DMS153 (cell line): ENCODE data around the gene PACS1.
"Not testable (repeated sequence)": the region's sequence is repeated elsewhere in the genome, so short reads cannot be mapped to it uniquely, and the experiment has no call there.

Experiments
- DNase-seq: peaks from one replicate; lab custom pipeline; 2025; lab: John Stamatoyannopoulos, UW

PACS1 gene

DNA sequence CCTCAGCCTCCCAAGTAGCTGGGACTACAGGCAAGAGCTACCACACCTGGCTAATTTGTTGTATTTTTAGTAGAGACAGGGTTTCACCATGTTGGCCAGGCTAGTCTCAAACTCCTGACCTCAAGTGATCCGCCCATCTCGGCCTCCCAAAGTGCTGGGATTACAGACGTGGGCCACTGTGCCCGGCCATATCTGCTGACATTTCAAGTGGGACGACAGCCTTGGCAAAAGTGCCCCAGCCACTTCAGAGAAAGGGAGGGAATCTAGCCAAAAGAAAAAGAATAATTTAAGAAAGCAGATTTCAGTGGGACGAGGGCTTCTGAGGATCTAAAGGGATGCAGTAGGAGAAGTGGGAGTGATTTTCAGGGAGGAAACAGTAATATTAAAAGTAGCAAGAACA, 183.0 kb downstream of the PACS1 start:
- not testable (repeated sequence) for DNase-seq

- no peak for DNase-seq
Observed at GRCh38 chr11:66258473-66258893, 188.4 kb downstream of the PACS1 start.

DNA sequence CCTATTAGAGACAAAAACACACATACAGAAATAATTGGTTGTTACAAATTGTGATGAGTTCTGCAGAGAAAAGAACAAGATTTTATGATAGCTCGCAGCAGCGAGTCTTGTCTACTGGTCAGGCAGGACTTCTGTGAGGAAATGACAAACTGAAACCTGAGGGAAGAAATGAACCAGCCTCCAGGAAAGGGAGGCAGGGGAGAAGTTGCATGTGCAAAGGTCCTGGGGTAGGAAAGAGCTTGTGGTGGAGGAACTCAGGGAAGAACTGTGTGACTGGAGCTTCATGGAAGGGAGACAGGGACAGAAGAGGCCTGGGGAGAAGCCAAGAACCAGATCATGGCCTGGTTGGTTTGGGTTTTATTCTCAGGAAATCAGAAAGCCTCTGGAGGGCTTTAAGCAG, 189.2 kb downstream of the PACS1 start:
- no peak for DNase-seq

DNA sequence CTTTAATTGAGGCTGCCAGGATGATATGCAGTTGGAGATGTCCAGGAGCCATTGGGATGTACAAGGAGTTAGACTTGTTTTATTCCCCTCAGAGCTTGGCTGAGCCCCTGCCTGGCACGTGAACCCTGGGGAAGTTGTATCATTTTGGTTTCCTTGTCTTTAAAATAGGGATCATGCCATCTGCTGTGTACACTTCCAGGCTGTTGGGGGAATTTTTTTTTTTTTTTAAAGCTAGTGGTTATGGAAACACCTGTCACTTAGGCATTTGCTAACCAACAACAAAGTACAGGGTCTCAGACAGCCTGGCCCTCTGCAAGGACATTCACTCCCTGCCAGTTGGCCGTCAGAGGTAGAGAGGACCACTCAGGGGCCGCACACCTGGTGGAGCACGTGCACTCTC, 189.9 kb downstream of the PACS1 start:
- no peak for DNase-seq

DNA sequence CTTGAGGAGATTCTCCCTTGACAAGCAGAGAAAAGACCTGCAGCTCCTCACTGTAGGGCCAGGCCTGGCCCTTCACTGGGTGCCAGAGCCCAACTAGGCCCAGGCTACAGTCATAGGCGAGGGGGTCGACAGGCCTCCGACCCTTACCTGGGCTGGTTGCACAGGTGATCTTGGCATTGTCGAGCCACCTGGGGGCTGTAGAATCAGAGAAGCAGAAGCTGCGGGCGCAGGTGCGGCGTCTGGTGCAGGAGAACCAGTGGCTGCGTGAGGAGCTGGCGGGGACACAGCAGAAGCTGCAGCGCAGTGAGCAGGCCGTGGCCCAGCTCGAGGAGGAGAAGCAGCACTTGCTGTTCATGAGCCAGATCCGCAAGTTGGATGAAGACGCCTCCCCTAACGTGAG, 191.5 kb downstream of the PACS1 start:
- DNase-seq, result no peak

- DNase-seq, result no peak
Observed at GRCh38 chr11:66262191-66262590, 192.1 kb downstream of the PACS1 start.

- no peak for DNase-seq
Observed at GRCh38 chr11:66262696-66263095, 192.6 kb downstream of the PACS1 start.

DNA sequence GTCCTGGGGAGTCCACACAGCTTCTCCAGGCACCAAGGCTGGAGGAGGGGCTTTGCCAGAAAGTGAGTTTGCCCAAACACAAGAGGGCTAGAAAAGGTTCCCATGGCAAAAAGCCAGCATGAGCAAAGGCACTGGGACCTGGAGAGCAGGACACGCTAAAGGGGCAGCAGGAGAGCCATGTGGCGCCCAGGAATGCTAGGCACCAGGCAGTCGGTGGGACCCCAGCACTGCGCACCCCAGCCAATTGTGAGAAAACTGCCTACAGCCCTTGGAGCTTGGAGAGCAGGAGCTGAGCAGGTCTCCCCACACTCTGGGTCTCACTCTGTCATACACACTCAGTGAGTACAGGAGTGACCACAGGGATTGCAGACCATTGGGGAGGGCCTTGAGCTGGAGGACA, 193.2 kb downstream of the PACS1 start:
- DNase-seq, result no peak

- no peak for DNase-seq
Observed at GRCh38 chr11:66263785-66264184, 193.7 kb downstream of the PACS1 start.

DNA sequence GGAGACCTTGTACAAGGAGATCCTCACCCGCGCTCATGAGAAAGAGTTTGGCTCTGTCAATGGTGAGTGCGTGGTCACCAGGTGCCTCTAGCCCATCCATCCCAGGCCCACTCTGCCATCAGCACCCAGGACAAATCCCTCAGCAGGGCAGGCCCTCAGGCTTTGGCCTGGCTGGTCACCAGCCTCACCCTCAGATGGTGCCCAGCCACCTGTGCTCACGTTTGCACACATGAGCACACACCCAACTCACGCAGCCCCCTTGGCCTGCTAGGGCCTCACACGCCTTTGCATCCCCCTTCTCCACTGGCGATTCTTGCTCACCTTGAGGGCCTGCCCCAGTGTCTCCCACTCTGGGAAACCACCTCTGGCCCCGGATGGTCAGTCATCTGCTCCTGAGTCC, 194.3 kb downstream of the PACS1 start:
- no peak for DNase-seq

DNA sequence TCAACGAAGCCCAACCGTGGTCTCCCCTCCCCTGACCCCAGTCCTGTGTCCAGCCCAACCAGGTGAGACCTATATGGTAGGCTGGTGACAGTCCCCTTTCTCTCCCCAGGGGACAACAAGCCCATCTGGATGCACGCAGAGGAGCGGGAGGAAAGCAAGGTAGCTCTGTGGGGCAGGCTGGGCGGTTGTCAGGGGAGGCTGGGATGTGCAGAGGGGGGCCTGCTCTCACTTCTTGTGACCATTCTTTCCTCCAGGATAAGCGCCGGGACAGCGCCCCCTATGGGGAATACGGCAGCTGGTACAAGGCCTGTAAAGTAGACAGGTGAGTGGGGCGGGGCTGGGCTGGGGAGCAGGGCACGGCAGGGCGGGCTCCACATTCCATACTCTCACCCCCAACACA, 194.8 kb downstream of the PACS1 start:
- DNase-seq, result no peak

DNA sequence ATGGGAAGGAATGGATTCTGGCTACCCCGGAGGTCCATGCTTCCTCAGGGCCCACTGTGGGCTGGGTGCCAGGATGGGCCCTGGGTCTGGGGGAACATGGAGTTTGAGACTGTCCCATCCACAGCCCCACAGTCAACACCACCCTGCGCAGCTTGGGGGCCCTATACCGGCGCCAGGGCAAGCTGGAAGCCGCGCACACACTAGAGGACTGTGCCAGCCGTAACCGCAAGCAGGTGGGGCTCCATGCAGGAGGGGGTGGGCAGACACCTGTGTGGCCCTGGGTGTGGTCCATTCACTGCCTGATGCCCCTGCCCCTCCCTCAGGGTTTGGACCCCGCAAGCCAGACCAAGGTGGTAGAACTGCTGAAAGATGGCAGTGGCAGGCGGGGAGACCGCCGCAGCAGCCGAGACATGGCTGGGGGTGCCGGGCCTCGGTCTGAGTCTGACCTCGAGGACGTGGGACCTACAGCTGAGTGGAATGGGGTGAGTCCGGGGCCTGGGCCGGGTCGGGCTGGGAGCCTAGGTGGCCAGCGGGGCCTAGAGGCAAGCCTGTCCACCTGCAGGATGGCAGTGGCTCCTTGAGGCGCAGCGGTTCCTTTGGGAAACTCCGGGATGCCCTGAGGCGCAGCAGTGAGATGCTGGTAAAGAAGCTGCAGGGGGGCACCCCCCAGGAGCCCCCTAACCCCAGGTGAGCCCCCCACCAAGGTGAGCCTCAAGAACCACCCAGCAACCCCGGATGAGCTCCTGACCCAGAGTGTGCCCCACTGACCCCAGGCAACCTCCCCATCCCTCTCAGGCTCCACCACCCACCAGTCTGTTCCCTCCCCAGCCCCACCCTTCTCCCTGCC, 195.7 kb downstream of the PACS1 start:
- DNase-seq, result no peak

GRCh38 chr11:66266378-66267038, 196.4 kb downstream of the PACS1 start:
- DNase-seq, result no peak

- DNase-seq, result no peak
Observed at GRCh38 chr11:66267039-66267378, 196.9 kb downstream of the PACS1 start.

DNA sequence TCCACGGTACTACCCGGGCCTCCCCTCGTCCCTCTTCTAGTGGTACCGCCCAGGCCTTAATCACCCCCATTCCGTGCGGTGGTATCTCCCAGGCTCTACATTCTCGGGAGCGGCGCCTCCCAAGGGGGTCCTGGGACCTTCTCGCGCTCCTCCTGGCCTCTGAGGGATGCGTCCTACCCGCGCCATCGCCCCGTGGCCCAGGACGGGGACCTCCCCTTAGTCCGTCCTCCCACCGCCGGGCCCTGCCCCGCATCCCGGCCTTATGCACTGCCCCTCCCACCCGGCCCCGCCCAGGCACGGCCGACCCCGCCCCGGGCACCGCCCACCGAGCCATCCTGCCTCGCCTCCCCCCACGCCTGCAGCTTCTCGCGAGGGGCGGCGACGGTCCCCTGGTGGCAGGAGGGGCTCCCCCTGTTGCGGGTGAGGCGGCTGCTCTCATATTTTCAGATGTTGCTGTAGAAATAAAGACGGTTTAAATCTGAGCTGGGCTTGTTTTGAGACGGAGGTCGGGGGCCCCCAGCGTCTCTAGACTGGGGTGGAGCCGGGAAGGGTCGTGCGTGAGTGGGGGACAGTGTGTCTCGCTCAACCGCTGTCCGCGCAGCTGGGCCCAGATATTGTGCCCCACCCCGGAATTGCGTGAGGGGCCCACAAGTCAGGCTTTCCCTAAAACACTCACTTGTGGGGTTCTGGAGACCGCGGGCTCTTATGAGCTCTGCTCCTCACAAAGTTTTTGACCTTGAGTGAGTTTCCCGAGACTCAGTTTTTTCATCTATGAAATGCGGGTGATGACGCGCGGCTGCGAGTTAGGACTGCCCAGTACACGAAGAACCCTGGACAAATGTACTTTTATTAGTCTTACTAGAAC, 197.5 kb downstream of the PACS1 start:
- DNase-seq, result peak; percentile 49

DNA sequence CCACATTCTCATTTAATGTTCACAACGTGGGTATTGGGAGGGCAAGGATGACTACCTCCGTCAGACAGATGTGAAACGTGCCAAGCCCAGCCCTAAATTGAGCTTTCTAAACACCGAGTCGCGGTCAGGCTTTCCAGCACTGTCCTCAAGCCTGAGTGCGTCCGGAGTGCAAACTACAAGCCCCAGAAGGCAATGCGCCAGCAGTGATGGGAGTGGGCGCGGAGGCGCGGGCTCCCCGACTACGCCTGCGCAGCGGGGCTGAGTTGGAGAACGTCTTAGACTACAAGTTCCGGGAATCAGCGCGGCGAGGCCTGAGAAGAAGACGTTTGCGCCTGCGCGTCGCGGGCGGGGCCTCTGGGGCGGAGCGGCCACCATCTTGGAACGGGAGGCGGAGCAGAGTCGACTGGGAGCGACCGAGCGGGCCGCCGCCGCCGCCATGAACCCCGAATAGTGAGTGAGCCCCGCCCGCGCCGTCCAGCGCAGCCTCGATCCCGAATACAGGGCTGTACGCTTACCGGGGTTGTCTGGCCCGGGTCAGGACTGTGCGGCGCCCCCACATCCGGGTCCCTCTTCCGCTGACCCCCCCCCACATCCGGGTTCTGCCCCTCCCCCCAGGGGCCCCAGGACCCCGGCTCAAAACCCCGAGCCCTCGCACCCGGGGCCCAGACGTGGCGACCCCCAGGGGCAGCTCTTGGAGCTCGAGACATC, 198.3 kb downstream of the PACS1 start, which contains the start of gene RAB1B:
TSS of gene RAB1B (plus strand) at position 396 of the 708 bp plus-strand sequence. CDS start at position 437, 41 bp downstream.
- DNase-seq, result peak; percentile 99

GRCh38 chr11:66268952-66269905, 199.2 kb downstream of the PACS1 start:
- no peak for DNase-seq

DNA sequence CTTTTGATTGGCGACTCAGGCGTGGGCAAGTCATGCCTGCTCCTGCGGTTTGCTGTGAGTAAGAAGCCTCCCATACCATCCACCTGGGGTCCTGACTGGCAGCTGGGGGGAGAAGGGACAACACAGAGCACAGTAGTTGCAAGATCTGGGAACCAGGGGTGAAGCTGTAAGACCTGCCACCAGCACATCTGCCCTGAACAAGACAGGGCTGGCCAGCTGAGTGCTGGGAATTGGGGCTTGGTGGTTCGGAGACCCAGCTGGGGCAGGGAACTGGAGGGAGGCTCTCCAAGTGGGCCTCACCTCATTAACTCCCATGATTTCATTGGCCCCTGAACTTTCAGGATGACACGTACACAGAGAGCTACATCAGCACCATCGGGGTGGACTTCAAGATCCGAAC, 201.7 kb downstream of the PACS1 start:
- DNase-seq, result no peak

DNA sequence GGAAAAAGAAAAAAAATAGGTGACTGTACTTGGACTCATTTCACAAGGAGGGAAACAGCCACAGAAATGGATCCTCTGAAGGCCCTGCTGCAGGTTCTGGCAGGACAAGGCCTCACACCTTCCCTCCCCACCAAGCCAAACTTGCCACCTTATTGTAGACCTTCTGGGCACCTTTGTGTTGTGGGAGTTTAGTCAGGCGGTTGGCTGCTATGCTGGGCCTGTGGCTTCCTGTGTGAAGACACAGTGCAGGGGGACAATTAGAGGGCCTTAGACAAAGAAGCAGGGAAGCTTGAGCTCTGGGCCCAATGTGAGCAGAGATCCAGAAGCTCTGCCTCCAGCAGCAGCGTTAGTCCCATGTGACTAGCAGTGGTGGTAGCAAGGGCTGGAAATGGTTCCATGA, 202.5 kb downstream of the PACS1 start:
- DNase-seq, result no peak

DNA sequence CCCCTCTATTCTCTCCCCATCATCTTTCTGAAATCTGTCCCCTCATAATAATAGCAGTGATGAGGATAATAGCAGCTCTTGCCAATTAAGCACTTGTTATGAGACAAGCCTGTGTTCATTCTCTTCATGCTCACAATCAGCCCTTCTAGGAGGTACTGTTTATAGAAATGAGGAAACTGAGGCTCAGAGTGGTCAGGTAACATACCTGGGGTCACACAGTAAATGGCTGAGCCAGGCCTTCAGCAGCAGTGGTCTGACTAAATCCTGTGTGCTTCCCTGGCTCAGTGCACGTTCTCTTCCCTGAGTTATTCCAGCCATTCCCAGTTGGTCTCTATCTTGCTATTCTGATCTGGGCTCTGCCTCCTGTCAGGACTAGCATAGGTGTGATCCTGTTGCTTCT, 204.1 kb downstream of the PACS1 start:
- no peak for DNase-seq

DNA sequence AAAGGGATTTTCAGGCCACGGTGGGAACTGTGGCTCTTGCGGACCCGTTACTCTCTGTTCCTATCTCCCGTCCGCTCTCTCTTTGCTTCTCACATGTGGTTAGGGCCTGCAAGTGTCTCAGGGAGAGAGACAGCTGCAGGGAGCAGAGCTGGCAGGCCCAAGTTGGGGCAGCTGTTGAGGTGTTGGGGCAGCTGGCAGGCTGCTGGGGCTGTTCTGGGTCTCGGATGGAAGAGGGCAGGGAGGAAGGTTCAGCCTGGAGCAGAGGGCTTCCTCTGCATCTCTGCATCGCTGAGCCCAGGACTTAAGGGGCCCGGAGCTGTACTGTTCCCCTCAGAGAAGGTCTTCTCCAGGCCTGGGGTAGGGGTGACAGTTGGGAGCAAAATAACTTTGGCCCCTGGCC, 205.3 kb downstream of the PACS1 start:
- DNase-seq, result no peak
